ENCODE results near the gene MAP7D3.

Gene MAP7D3

GRCh38 chrX:136203951-136204350 is 47.2 kb downstream of the MAP7D3 start:
- DNase-seq = no peak

- no peak for DNase-seq
Observed at GRCh38 chrX:136203438-136203837, 47.8 kb downstream of the MAP7D3 start.

- no peak for DNase-seq
Observed at GRCh38 chrX:136202889-136203288, 48.3 kb downstream of the MAP7D3 start.

GRCh38 chrX:136201601-136202000 is 49.6 kb downstream of the MAP7D3 start:
- DNase-seq = no peak

GRCh38 chrX:136200466-136200865 is 50.7 kb downstream of the MAP7D3 start:
- DNase-seq = no peak

- DNase-seq = no peak
Observed at GRCh38 chrX:136199365-136199764, 51.8 kb downstream of the MAP7D3 start.

GRCh38 chrX:136198678-136199243 is 52.4 kb downstream of the MAP7D3 start:
- no peak for DNase-seq

GRCh38 chrX:136198010-136198409 is 53.2 kb downstream of the MAP7D3 start:
- no peak for DNase-seq

- DNase-seq = no peak
Observed at GRCh38 chrX:136196691-136197155, 54.5 kb downstream of the MAP7D3 start.

- DNase-seq = no peak
Observed at GRCh38 chrX:136195247-136195646, 56.0 kb downstream of the MAP7D3 start.

- no peak for DNase-seq
Observed at GRCh38 chrX:136194536-136194935, 56.7 kb downstream of the MAP7D3 start.

GRCh38 chrX:136193771-136194170 is 57.4 kb downstream of the MAP7D3 start:
- no peak for DNase-seq

- DNase-seq = no peak
Observed at GRCh38 chrX:136192839-136193414, 58.3 kb downstream of the MAP7D3 start.

GRCh38 chrX:136192135-136192534 is 59.1 kb downstream of the MAP7D3 start:
- no peak for DNase-seq

GRCh38 chrX:136191171-136191570 is 60.0 kb downstream of the MAP7D3 start:
- no peak for DNase-seq

- no peak for DNase-seq
Observed at GRCh38 chrX:136190038-136190713, 61.0 kb downstream of the MAP7D3 start.

GRCh38 chrX:136189222-136189621 is 62.0 kb downstream of the MAP7D3 start:
- DNase-seq = no peak

GRCh38 chrX:136186023-136186413 is 65.2 kb downstream of the MAP7D3 start:
- DNase-seq = no peak

- DNase-seq = peak; percentile 28
Observed at GRCh38 chrX:136185401-136186022, 65.7 kb downstream of the MAP7D3 start.

- DNase-seq = no peak
Observed at GRCh38 chrX:136183917-136184316, 67.3 kb downstream of the MAP7D3 start.

- DNase-seq = no peak
Observed at GRCh38 chrX:136183172-136183571, 68.0 kb downstream of the MAP7D3 start.

- no peak for DNase-seq
Observed at GRCh38 chrX:136182414-136182813, 68.8 kb downstream of the MAP7D3 start.

GRCh38 chrX:136179133-136179532 is 72.1 kb downstream of the MAP7D3 start:
- no peak for DNase-seq

GRCh38 chrX:136176399-136176825 is 74.8 kb downstream of the MAP7D3 start:
- no peak for DNase-seq
